GM12878 (cell line): Measurements from ENCODE around the gene GOT2.

Experiments used
- BHLHE40 ChIP-seq, 2 experiments: fragments of 450-650 bp in 1 of 2; IDR thresholded peaks; 2 replicates each; pipeline ENCODE4 v1.6.1; 2011 to 2017; ENCODE audit warnings: low read depth in 2 of 2, borderline replicate concordance in 1 of 2, improper control_type of control experiment in 1 of 2, low read length in 1 of 2, mild to moderate bottlenecking in 1 of 2
- CBX3 ChIP-seq: fragments of 200-600 bp; sonication (generic); IDR thresholded peaks from 2 replicates; pipeline ENCODE4 v1.6.1; 2016; ENCODE audit warnings: low read depth, borderline replicate concordance
- CTCF ChIP-seq, 3 experiments: IDR thresholded peaks in 2 of 3; conservative IDR thresholded peaks in 1 of 3; 2 replicates each; pipeline ENCODE4 v1.5.1; 2011; ENCODE audit warnings: low read depth in 3 of 3, low read length in 3 of 3, mild to moderate bottlenecking in 3 of 3, control low read depth in 2 of 3, moderate library complexity in 2 of 3, inconsistent platforms in 1 of 3, mixed read lengths in 1 of 3; ENCODE audit not compliant: control insufficient read depth in 2 of 3, insufficient read depth in 1 of 3; ENCODE audit errors: extremely low read depth in 1 of 3
- EED ChIP-seq: sonication (generic); IDR thresholded peaks from 2 replicates; pipeline ENCODE4 v1.6.1; 2016; ENCODE audit warnings: antibody characterized with exemption, low read depth
- EZH2 ChIP-seq: IDR thresholded peaks from 2 replicates; pipeline ENCODE4 v1.6.1; 2012; ENCODE audit warnings: low read depth, mild to moderate bottlenecking, control low read depth, inconsistent platforms, low read length, borderline replicate concordance; ENCODE audit not compliant: control insufficient read depth
- GATAD2B ChIP-seq: fragments of 450-650 bp; conservative IDR thresholded peaks from 2 replicates; pipeline ENCODE4 v1.6.1; 2017; ENCODE audit warnings: low read depth, mild to moderate bottlenecking, moderate library complexity
- NR2C2 ChIP-seq: IDR thresholded peaks from 2 replicates; pipeline ENCODE4 v1.6.1; 2011; ENCODE audit warnings: borderline replicate concordance, low read depth; ENCODE audit not compliant: control insufficient read depth, insufficient read length
- POLR2A ChIP-seq: IDR thresholded peaks from 2 replicates; pipeline ENCODE4 v1.6.1; 2011; ENCODE audit warnings: low read depth, mild to moderate bottlenecking, low read length
- RBBP5 ChIP-seq: fragments of 200-600 bp; sonication (generic); conservative IDR thresholded peaks from 2 replicates; pipeline ENCODE4 v1.6.1; 2016
- RUNX3 ChIP-seq: IDR thresholded peaks from 2 replicates; pipeline ENCODE4 v1.6.1; 2012; ENCODE audit warnings: low read length, inconsistent platforms
- SKIL ChIP-seq: fragments of 450-650 bp; IDR thresholded peaks from 2 replicates; pipeline ENCODE4 v1.6.1; 2017; ENCODE audit warnings: mild to moderate bottlenecking, low read depth, inconsistent platforms; ENCODE audit not compliant: poor library complexity, severe bottlenecking
- SUPT20H ChIP-seq: IDR thresholded peaks from 2 replicates; pipeline ENCODE4 v1.6.1; 2011; ENCODE audit warnings: low read depth, mild to moderate bottlenecking, low read length, moderate library complexity, borderline replicate concordance; ENCODE audit not compliant: control insufficient read depth
- USF2 ChIP-seq: IDR thresholded peaks from 2 replicates; pipeline ENCODE4 v1.6.1; 2011; ENCODE audit warnings: low read depth, low read length, improper control_type of control experiment, borderline replicate concordance

- TF ChIP-seq RUNX3: no peak
- TF ChIP-seq EZH2: no peak
- no peak for TF ChIP-seq BHLHE40 (IDR thresholded peaks at IDR 0.05; ENCODE audit: borderline replicate concordance in 1 of 2, low read depth in 2 of 2, low read length in 1 of 2)
- no peak for TF ChIP-seq CTCF (IDR thresholded peaks at IDR 0.05 in 2 of 3, conservative IDR thresholded peaks at IDR 0.05 in 1 of 3; ENCODE audit: control insufficient read depth in 2 of 3, extremely low read depth in 1 of 3, insufficient read depth in 1 of 3, low read depth in 3 of 3, low read length in 3 of 3)
- no peak for TF ChIP-seq USF2
- TF ChIP-seq CBX3: no peak
- no peak for TF ChIP-seq EED
- TF ChIP-seq RBBP5: no peak
- no peak for TF ChIP-seq SKIL
- TF ChIP-seq GATAD2B: no peak
- no peak for TF ChIP-seq NR2C2
- TF ChIP-seq SUPT20H: no peak
- TF ChIP-seq POLR2A: no peak
Observed at GRCh38 chr16:58692450-58692849, 41.7 kb downstream of the GOT2 start.
